HepG2 (cell line): ENCODE results near the gene TMED5. TPM values are rescaled to one million over a fixed set of nuclear protein-coding genes. Genes with fewer than 3 reads are reported as not detected.

Experiments used
- ATAC-seq: fragments of 200-7000 bp; cut with Tn5 transposase; 3 replicates; pipeline ENCODE4 v1.9.1; 2020; ENCODE audit warnings: mild to moderate bottlenecking, moderate library complexity
- BruUV-seq: library from RNA; stranded (reverse); fragments of 400-500 nt; replicated peaks from 2 replicates; lab custom pipeline; 2021; lab: Mats Ljungman, UMichigan
- CTCF ChIA-PET: fragments of 300-600 bp; formaldehyde crosslinking; extraction: SDS; loops from one replicate; lab custom pipeline; 2021; ENCODE audit warnings: low total read pairs, inconsistent platforms, low intra/inter-chr PET ratio; lab: Yijun Ruan, JAX
- POLR2A ChIA-PET: fragments of 350-600 bp; sonication (Branson Sonifier 250); formaldehyde crosslinking; loops from one replicate; lab custom pipeline; 2020; ENCODE audit warnings: antibody characterized with exemption, inconsistent platforms; lab: Yijun Ruan, JAX
- DNase-seq: peaks from one replicate; pipeline ENCODE4 v3.0.0-alpha.2; 2015; ENCODE audit warnings: low spot score
- FAIRE-seq: peaks from 3 replicates; lab custom pipeline; 2011; peaks lifted over from hg19 to GRCh38; lab: Jason Lieb, UNC
- H2AFZ ChIP-seq: one replicate; pipeline ENCODE4 v1.6.1; 2011; ENCODE audit warnings: low read length, inconsistent platforms
- H3K27ac ChIP-seq: fragments of 300-600 bp; 3 replicates; pipeline ENCODE4 v1.8.0; 2011; ENCODE audit warnings: mixed run types, mild to moderate bottlenecking, mixed read lengths, low read length, inconsistent platforms; ENCODE audit not compliant: insufficient read depth; ENCODE audit errors: extremely low read length
- H3K27me3 ChIP-seq, 2 experiments: fragments of 200-600 bp in 1 of 2; 2 replicates in 1 of 2; 3 replicates in 1 of 2; pipeline versions ENCODE4 v1.6.0 to v1.8.0; 2011; ENCODE audit warnings: low read length in 2 of 2, mild to moderate bottlenecking in 2 of 2, moderate library complexity in 2 of 2, inconsistent platforms in 1 of 2; ENCODE audit not compliant: insufficient read depth in 2 of 2, control insufficient read depth in 1 of 2
- H3K36me3 ChIP-seq, 2 experiments: fragments of 200-600 bp in 1 of 2; replicated peaks in 1 of 2; 2 replicates in 1 of 2; 3 replicates in 1 of 2; pipeline versions ENCODE4 v1.5.1 to v1.8.0; 2011; ENCODE audit warnings: low read length in 2 of 2, inconsistent platforms in 1 of 2; ENCODE audit not compliant: insufficient read depth in 2 of 2, control insufficient read depth in 1 of 2
- H3K4me1 ChIP-seq: 2 replicates; pipeline ENCODE4 v1.5.1; 2012; ENCODE audit warnings: low read length, inconsistent platforms; ENCODE audit not compliant: insufficient read depth
- H3K4me2 ChIP-seq: 2 replicates; pipeline ENCODE4 v1.6.0; 2011; ENCODE audit warnings: low read depth, low read length, inconsistent platforms
- H3K4me3 ChIP-seq, 3 experiments: fragments of 200-600 bp in 1 of 3; sonication (generic), shearing (Covaris generic) in 1 of 3; replicated peaks in 1 of 3; 2 replicates each; pipeline ENCODE4 v1.5.1; 2011 to 2016; ENCODE audit warnings: low read length in 3 of 3, inconsistent platforms in 2 of 3, low read depth in 2 of 3, mild to moderate bottlenecking in 2 of 3, control low read depth in 1 of 3, mixed read lengths in 1 of 3; ENCODE audit not compliant: insufficient read depth in 1 of 3
- H3K79me2 ChIP-seq: one replicate; pipeline ENCODE4 v1.6.1; 2011; ENCODE audit warnings: low read length, inconsistent platforms; ENCODE audit not compliant: insufficient read depth
- H3K9ac ChIP-seq: 2 replicates; pipeline ENCODE4 v1.6.0; 2011; ENCODE audit warnings: mild to moderate bottlenecking, low read depth, low read length, inconsistent platforms; ENCODE audit not compliant: insufficient read depth
- H3K9me3 ChIP-seq: 2 replicates; pipeline ENCODE4 v1.5.1; 2012; ENCODE audit warnings: mild to moderate bottlenecking, low read length
- H4K20me1 ChIP-seq: 2 replicates; pipeline ENCODE4 v1.6.0; 2011; ENCODE audit warnings: inconsistent platforms, mild to moderate bottlenecking, low read length, moderate library complexity; ENCODE audit not compliant: insufficient read depth
- NR1H2 ChIP-seq: sonication (generic); formaldehyde crosslinking; IDR thresholded peaks from 2 replicates; pipeline ENCODE4 v1.8.1; 2022; ENCODE audit warnings: low read depth, missing genetic modification reagents, borderline replicate concordance
- ZBTB33 ChIP-seq: sonication (generic); formaldehyde crosslinking; IDR thresholded peaks from 2 replicates; pipeline ENCODE4 v1.4.0; 2020; ENCODE audit warnings: missing genetic modification reagents
- ZKSCAN5 ChIP-seq: sonication (generic); formaldehyde crosslinking; IDR thresholded peaks from 2 replicates; pipeline ENCODE4 v1.5.1; 2020; ENCODE audit warnings: mild to moderate bottlenecking, missing genetic modification reagents
- ZNF614 ChIP-seq: IDR thresholded peaks from 2 replicates; pipeline ENCODE4 v1.6.1; 2018; ENCODE audit warnings: missing biosample characterization, missing genetic modification reagents, inconsistent platforms, borderline replicate concordance
- WGBS: methylation state at CpG from one replicate; pipeline ENCODE4 v1.1.6; 2017; ENCODE audit warnings: low lambda C conversion rate; 5-methylcytosine and 5-hydroxymethylcytosine counted together
- in situ Hi-C: cut with HindIII; loops from 2 replicates; pipeline ENCODE4 v1.10.0; 2017; ENCODE audit warnings: low pct_unique_long_range_greater_than_20kb; ENCODE audit not compliant: extremely low pct_ligation_motif_present
- intact Hi-C: fragments of 100-400 bp; cut with micrococcal nuclease; formaldehyde crosslinking; loops from one replicate; pipeline ENCODE4 v1.10.0; 2022; ENCODE audit not compliant: unreplicated experiment
- polyA plus RNA-seq, 8 experiments: library from polyadenylated mRNA; depleted of rRNA in 3 of 8; stranded (reverse) in 7 of 8; unstranded in 1 of 8; fragments of >200 nt; fragmentation: Illumina TruSeq in 4 of 8; extraction: Trizol in 4 of 8; gene quantifications; 2 replicates each; pipeline versions ENCODE4 v1.2.1 to v1.2.3, GENCODE V29; 2011 to 2016; ENCODE audit warnings: low read depth in 4 of 8, missing spikeins in 1 of 8, mixed read lengths in 1 of 8; ENCODE audit not compliant: insufficient read depth in 1 of 8
- total RNA-seq, 5 experiments: library from RNA; depleted of rRNA; stranded (reverse); fragments of >200 nt; fragmentation: Illumina TruSeq; extraction: Trizol; gene quantifications; 2 replicates each; pipeline ENCODE4 v1.2.3, GENCODE V29; 2016; ENCODE audit warnings: low read depth in 1 of 5

The TMED5 gene
- total and polyA plus RNA-seq, 2 of the 13 experiments (the other 11 are each of a cell fraction or from before 2014, with no cell fraction given), result 58.1 to 99.0 TPM

GRCh38 chr1:93199150-93199549 lies 18.9 kb upstream of the TMED5 start:
- FAIRE-seq (no peak), ATAC-seq (peak; percentile 64), DNase-seq (no peak)
- H2AFZ ChIP-seq, result no peak overlapping the region
- in situ Hi-C loops (no loop called here), intact Hi-C loops (no loop called here)
- peaks cover 18% of the 10 kb centered on the region for H3K4me1 ChIP-seq
- no TSS peak for BruUV-seq
- no peaks in the 10 kb centered on the region for H3K27me3 ChIP-seq
- H3K9ac ChIP-seq, result no peak overlapping the region
- H4K20me1 ChIP-seq, result no peaks in the 10 kb centered on the region
- no peak overlapping the region for H3K4me2 ChIP-seq
- peaks cover 0 to 6% of the 10 kb centered on the region in 2 experiments; a peak in 1 of 5 replicates for H3K36me3 ChIP-seq
- ChIA-PET CTCF (no interaction called here), POLR2A (interaction anchor here (0.7 kb wide), 1 partner anchor 29 kb away, joined by 4 read pairs; no protein-coding TSS in a partner anchor)
- no peaks in the 10 kb centered on the region for H3K9me3 ChIP-seq
- no peak overlapping the region for H3K4me3 ChIP-seq
- TF ChIP-seq NR1H2, result no peak
- TF ChIP-seq ZBTB33 (CRISPR knock-in tag), result peak; percentile 66; the same call in 1 of the 2 replicates
- H3K79me2 ChIP-seq, result no peaks in the 10 kb centered on the region
- H3K27ac ChIP-seq, result no peak overlapping the region
- WGBS, result 96% methylated on average over 4 of the region's 9 CpGs

GRCh38 chr1:93196591-93196990 lies 16.4 kb upstream of the TMED5 start:
- Histone ChIP-seq H3K9ac (no peak overlapping the region), H4K20me1 (no peaks in the 10 kb centered on the region), H3K4me2 (no peak overlapping the region), H3K4me3 (no peak overlapping the region), H3K27me3 (no peaks in the 10 kb centered on the region), H3K9me3 (no peaks in the 10 kb centered on the region), H3K4me1 (peaks cover 18% of the 10 kb centered on the region), H3K27ac (no peak overlapping the region), H2AFZ (no peak overlapping the region), H3K79me2 (no peaks in the 10 kb centered on the region), H3K36me3 (no peaks in the 10 kb centered on the region; a peak in 1 of 5 replicates)
- no peak for ATAC-seq
- TF ChIP-seq ZKSCAN5 (CRISPR knock-in tag) (no peak), ZNF614 (CRISPR knock-in tag) (peak; percentile 30; the same call in 1 of the 2 replicates)
- BruUV-seq, result no TSS peak
- in situ Hi-C loops (no loop called here), intact Hi-C loops (no loop called here)
- ChIA-PET POLR2A (no interaction called here), CTCF (no interaction called here)
- WGBS, result 100% methylated on average over 1 of the region's 1 CpG
- DNase-seq, result no peak
- no peak for FAIRE-seq
